Tongue (tissue), 2 donors: Measurements from ENCODE around the gene HMGCS1. TPM values are rescaled to one million over a fixed set of nuclear protein-coding genes. Genes with fewer than 3 reads are reported as not detected.
"Not testable (repeated sequence)": the region's sequence is repeated elsewhere in the genome, so short reads cannot be mapped to it uniquely, and the experiment has no call there.

Source experiments
- DNase-seq: peaks from one replicate; pipeline ENCODE4 v3.0.0-alpha.2; 2015
- total RNA-seq: library from RNA; depleted of rRNA; stranded (reverse); fragments of >200 nt; gene quantifications from one replicate; pipeline ENCODE4 v1.2.3, GENCODE V29; 2014

The HMGCS1 gene
- total RNA-seq, 1 donor from 2014 or later, result 111 TPM

- DNase-seq, result no peak
Measured at GRCh38 chr5:43312076-43312661, 1.0 kb downstream of the HMGCS1 start.

- DNase-seq, result peak; percentile 31
Measured at GRCh38 chr5:43309637-43310036, 3.6 kb downstream of the HMGCS1 start.

- no peak for DNase-seq
Measured at GRCh38 chr5:43309122-43309521, 4.1 kb downstream of the HMGCS1 start.

- not testable (repeated sequence) for DNase-seq
Measured at GRCh38 chr5:43306954-43307353, 6.3 kb downstream of the HMGCS1 start.

GRCh38 chr5:43305948-43306565 lies 7.2 kb downstream of the HMGCS1 start:
- peak; percentile 78 for DNase-seq

- no peak for DNase-seq
Measured at GRCh38 chr5:43304525-43304924, 8.7 kb downstream of the HMGCS1 start.

GRCh38 chr5:43303242-43303641 lies 10.0 kb downstream of the HMGCS1 start:
- DNase-seq, result no peak

- DNase-seq, result no peak
Measured at GRCh38 chr5:43302481-43302880, 10.7 kb downstream of the HMGCS1 start.

GRCh38 chr5:43301653-43302091 lies 11.5 kb downstream of the HMGCS1 start:
- no peak for DNase-seq

GRCh38 chr5:43300112-43300511 lies 13.1 kb downstream of the HMGCS1 start:
- DNase-seq, result no peak

GRCh38 chr5:43298443-43298842 lies 14.8 kb downstream of the HMGCS1 start:
- peak; percentile 57 for DNase-seq

- no peak for DNase-seq
Measured at GRCh38 chr5:43296835-43297234, 16.4 kb downstream of the HMGCS1 start.

GRCh38 chr5:43295202-43295601 lies 18.0 kb downstream of the HMGCS1 start:
- no peak for DNase-seq

GRCh38 chr5:43294226-43294625 lies 19.0 kb downstream of the HMGCS1 start:
- no peak for DNase-seq

GRCh38 chr5:43290726-43291125 lies 22.5 kb downstream of the HMGCS1 start:
- no peak for DNase-seq

GRCh38 chr5:43288269-43288831 lies 24.9 kb downstream of the HMGCS1 start:
- no peak for DNase-seq

GRCh38 chr5:43287493-43287892 lies 25.7 kb downstream of the HMGCS1 start:
- no peak for DNase-seq

GRCh38 chr5:43286623-43287022 lies 26.6 kb downstream of the HMGCS1 start:
- no peak for DNase-seq

- DNase-seq, result no peak
Measured at GRCh38 chr5:43281840-43282658, 31.2 kb downstream of the HMGCS1 start.

- no peak for DNase-seq
Measured at GRCh38 chr5:43279548-43280274, 33.5 kb downstream of the HMGCS1 start.

GRCh38 chr5:43275391-43275790 lies 37.8 kb downstream of the HMGCS1 start:
- DNase-seq, result no peak

- DNase-seq, result no peak
Measured at GRCh38 chr5:43274435-43275114, 38.6 kb downstream of the HMGCS1 start.
